Limb (tissue), 2 donors: ENCODE data around the gene APEH.

Experiments
- DNase-seq, 2 donors: peaks; one replicate each; pipeline ENCODE4 v3.0.0-alpha.2; 2016; ENCODE audit errors: extremely low spot score in 2 of 2

The APEH gene

DNA sequence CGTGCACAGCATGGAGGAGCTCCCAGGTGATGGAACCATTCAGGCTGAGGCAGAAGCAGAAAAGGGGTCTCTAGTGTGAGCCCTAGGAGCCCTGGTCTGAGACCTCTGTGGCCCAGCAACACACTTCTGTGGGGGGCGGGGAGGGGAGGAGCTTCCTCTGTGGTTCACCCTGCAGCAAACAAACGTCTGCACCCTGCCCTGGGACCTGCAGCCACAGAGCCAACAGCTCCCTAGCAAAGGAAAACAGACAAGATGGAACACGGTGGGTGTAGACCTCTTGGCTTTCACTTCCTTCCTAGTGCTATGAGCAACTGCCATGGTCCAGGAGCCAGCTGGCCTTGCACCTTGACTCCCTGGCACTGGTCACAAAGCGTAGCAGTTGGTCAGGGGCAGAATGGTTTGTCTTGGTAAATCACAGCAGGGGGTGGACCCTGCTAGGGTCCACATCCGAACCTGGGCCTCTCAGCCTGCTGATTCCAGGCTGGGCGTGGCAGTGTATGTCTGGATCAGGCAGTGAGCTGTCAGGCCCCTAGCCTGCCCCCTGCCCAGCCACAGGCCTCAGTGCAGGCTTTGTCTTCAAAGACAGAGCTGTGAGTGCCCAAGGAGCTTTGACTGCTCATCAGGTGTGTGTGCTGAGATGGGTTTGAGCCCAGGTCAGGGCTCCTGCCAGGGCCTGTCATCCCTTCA lies 38.6 kb downstream of the APEH start:
- peak in 1 of 2 donors; percentile 28 for DNase-seq

DNA sequence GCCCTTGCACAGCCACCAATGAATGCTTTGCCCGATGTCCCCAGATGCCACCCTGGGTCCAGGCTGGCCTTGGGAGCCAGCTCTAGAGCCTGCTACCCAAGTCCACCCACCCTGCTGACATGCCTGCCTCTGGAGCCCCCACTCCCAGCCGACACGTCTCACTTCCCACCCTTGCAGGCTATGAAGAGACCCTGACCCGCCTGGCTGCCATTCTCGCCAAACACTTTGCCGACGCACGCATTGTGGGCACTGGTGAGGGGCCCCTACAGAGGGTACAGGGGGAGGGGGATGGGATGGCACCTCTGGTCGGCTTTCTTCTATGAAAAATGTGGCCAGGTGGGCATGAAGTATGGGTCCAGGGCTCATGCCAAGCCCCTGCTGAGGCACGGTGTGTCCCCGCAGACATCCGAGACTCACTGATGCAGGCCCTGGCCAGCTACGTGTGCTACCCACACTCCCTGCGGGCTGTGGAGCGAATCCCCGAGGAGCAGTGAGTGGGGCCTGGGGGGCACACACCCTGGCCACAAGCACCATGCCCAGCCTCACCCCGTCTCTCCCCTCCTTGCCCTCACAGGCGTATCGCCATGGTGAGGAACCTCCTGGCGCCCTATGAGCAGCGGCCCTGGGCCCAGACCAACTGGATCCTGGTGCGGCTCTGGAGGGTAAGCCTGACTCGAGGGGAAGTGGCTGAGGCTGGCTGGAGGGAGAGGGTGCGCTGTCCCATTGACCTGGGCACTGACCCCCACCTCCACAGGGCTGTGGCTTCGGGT lies 39.4 kb downstream of the APEH start:
- DNase-seq, result no peak

DNA sequence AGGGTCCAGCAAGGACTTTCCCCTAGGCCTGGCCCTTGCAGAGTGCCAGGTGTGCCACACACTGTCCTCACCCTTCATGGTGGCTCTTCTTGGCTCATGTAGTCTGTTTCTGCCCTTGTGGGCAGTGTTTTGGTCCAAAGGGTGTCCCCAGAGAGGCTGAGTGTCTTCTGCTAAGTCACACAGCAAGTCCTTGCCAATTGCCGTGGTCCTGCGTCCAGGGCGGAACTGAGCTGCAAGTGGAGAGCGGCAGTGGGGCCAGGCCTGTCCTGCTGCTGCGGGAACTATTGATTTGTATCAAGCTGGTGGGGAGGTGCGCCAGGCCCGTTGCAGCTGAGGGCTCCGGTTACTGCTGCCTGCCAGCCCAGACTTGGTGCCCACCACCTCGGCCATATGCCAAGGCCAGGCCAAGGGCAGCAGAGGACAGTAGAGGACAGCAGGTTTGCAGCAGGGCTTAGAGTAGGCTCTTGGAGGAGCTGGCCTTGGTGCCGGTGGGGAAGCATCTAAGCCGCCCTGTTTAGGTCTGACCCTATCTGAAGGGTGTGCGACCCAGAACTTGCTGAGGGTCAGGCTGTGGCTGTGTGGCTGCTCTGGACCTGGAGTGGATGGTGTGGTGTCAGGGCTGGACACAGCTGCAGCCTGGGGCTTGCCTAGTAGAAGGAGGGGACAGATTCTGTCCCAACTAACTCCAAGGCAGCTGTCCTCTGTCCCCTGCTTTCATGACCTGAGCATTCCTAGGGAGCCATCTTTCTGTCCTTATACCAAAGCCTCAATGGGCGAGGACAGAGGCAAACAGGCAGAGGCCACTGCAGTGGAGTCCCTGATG lies 40.8 kb downstream of the APEH start:
- no peak for DNase-seq

DNA sequence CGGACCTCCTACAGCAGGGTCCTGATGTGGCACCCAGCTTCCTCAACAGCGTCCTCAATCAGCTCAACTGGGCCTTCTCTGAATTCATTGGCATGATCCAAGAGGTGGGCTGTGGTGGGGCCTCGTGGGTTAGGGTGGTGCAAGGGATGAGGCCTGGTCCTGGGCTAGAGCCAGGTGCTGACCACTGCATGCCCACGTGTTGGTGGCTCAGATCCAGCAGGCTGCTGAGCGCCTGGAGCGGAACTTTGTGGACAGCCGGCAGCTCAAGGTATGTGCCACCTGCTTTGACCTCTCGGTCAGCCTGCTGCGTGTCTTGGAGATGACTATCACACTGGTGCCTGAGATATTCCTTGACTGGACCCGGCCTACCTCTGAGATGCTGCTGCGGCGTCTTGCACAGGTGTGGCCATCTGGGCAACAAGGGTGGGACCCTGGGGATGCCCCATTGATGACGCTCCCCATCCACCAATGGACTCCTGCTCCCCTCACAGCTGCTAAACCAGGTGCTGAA lies 41.5 kb downstream of the APEH start:
- peak in 1 of 2 donors; percentile 27 for DNase-seq

DNA sequence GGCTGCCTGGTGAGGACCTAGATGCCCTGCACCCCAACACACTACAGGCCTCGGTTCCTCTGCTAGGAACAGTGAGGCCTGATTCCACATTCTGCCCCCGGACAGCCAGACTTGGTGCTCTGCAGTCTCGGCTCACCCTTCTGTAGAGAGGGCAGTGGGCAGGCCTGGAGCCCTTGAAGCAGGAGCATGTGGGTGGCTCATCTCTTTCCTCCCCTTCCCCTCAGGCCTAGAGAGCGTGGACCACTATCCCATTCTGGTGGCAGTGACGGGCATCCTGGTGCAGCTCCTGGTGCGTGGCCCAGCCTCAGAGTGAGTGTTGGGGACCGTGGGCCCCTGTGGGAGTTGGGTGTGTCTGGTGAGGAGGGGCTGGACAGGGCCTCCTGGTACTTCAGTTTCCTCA lies 42.0 kb downstream of the APEH start:
- DNase-seq, result no peak

DNA sequence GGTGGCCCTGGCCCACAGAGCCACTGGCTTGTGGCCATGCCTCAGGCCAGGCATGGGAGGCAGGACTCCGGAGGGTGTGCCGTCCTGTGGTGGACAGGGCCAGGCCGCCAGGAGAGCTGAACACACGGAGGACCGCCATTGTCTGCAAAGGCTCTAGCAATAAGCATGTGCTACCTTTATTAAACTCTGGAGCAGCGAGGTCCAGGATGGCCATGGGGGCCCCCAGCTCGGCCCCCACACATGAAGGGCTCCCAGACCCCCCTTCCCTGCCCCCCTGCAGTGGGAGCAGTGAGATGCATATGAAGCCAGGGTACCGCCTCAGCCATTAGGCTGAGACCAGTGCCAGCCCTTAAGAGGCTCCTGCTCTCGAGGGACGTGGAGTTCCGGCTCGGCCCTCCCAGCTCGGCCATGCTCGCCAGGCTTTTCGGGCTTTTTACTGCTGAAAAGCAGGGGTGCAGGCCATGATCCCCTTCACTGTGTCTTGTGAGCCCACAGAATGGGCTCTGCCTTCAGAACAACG lies 42.6 kb downstream of the APEH start:
- DNase-seq, result no peak

DNA sequence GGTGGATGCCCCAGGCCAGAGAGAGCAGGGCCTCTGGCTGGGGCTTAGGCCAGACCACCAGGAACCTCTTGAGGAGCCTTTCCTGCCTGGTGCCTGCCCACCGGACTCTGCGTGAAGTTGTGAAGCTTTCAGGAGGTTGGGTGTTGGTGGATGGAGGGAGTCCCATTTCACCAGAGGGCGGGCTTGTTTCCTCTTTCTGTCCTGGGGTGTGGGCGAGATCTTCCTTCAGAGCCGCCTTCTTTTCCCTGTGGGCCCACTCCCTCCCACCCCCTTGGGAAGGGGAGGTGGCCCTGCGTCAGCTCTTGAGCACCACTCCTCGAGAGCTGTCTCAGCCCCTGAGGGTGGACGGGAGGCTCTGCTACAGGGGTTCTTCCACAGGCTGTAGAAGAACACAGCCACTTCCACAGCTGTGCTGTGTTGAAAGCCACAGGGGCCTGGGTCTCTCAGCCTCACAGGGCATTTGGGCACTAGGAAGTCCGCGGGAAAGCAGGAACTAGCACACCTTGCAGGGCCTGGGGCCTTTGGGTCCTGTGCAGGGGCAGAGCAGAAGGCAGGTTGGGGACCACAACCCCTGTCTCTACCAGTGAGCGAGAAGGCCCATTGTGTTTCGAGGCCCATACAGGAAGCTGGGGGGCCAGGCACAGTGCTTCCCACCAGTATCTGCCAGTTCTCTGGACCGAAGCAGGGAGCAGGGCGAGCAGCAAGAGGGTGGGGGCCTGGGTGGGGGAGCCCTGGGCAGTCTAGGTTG lies 43.2 kb downstream of the APEH start:
- DNase-seq, result no peak

DNA sequence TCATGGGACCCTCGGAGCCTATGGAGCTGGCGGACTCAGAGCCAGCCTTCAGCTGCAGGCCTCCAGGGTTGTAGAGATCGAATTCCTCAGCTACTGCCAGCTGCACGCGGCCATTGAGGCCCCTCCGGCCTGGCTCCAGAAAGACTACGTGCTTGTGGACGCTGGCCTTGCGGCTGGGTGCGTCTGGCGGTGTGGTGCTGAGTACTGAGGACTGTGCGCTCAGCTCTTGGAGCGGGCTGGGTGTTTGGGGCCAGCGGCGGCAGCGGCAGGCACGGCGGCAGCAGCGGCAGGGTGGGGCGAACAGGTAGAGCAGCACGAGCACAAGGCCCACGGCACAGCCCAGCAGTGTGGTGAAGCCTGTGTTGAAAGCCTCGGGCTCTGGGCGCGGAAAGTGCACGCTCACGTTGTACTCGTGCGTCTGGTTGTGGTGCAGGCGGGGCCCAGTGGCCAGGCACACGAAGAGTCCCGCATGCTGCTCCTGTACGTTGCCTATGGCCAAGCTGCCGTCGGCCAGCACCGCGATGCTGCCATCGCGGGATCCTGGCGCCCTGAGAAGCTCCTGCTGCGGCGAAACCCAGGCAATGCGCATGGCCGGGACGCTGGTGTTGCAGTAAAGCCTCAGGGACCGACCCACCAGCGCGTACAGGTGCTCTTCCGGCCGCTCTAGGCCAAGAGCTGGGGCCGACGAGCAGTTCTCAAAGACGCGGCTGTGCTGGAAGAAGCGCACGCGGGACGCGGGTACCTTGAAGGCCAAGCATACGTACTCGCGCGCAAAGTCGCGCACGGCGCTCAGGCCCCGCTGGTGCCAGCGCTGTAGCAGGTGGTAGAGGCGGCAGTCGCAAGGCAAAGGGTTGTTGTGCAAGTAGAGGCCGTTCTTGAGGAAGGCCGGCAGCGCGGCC lies 44.1 kb downstream of the APEH start:
- no peak for DNase-seq

DNA sequence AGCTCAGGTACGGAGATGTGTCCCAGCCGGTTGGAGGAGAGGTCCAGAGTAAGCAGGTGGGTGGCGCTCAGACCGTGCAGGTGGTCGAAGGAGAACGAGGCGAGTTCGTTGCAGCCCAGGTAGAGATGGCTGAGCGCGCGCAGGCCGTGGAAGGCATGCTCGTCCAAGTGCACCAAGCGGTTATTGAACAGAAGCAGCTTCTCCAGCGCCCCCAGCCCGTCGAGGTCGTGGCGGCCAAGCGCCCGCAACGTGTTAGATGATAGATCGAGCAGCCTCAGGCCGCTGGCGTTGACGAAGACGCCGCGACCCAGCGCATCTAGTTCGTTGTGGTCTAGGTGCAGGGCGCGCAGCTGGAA lies 44.7 kb downstream of the APEH start:
- no peak for DNase-seq

DNA sequence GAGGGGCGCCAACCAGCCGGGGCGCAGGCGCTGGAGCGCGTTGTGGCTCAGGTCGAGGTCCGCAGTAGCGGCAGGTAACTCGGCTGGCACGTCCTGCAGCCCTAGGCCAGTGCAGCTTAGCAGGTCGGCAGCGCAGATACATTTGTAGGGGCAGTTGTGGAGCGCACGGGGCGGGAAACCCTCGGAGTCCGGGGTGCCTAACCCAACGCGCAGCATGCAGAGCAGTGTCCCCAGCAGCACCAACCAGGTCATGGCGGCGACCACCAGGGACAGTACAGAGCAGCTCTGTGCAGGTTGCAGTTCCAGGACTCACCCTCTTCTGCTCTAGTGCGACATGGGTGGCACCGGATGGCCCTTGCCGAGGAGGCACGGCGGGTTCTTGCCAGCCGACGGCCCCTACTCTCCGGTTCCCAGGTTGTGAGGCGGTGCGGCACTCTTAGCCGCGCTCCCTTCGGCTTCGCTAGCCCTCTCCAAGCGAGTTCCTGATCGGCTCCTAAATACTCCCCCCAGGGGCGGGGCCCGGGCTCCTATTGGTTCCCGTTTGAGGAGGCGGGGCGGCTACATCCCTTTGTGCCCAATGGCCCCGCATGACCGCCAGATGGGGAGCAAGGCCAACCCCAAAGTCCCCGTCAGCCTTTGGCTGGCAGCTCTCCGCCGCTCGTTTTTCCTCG lies 45.2 kb downstream of the APEH start, which contains the start of gene AMIGO3:
Gene AMIGO3 (minus strand): TSS at position 471 of the 671 bp plus-strand sequence. CDS start 219 bp downstream, at position 252.
- peak; percentile 91 to 94 for DNase-seq

DNA sequence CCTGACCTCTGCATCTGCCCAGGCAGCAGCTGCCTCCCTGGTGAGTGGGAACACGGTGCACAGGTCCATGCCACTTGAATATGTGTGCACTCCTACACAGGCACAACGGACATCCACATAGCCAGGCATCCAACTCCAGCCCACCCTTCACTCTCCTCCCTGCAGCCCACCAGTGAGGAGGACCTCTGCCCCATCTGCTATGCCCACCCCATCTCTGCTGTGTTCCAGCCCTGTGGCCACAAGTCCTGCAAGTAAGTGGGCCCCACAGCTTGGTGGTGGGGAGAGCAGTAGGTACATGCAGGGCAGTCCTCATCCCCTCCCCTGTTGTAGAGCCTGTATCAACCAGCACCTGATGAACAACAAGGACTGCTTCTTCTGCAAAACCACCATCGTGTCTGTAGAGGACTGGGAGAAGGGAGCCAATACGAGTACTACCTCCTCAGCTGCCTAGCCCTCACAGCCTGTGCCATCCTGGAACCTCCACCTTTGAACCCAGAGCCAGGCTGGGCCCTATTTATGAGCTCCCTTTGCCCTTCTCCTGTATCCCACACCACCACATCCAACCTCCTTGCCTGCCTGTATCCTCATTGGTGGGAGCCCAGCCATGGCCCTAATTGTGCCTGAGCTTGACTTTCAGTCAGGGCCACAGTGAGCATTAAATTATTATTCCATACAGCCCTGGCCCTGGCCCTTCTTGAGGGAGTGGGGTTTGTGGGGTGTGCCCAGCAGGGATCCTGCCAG lies 46.9 kb downstream of the APEH start:
- DNase-seq, result no peak

DNA sequence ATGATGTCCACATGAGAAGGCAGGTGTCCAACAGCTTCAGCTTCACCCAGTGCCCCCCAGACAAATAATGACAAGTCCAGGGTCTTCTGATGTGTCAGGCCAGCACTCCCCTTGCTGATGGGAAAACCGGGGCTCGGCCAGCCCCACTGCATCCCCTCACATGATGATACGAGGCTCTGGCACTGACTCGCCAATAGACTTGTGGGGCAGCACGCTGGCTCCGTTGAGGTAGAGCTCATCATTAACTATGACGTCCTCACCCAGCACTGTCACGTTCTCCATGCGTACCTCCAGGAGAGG lies 47.4 kb downstream of the APEH start:
- no peak for DNase-seq

DNA sequence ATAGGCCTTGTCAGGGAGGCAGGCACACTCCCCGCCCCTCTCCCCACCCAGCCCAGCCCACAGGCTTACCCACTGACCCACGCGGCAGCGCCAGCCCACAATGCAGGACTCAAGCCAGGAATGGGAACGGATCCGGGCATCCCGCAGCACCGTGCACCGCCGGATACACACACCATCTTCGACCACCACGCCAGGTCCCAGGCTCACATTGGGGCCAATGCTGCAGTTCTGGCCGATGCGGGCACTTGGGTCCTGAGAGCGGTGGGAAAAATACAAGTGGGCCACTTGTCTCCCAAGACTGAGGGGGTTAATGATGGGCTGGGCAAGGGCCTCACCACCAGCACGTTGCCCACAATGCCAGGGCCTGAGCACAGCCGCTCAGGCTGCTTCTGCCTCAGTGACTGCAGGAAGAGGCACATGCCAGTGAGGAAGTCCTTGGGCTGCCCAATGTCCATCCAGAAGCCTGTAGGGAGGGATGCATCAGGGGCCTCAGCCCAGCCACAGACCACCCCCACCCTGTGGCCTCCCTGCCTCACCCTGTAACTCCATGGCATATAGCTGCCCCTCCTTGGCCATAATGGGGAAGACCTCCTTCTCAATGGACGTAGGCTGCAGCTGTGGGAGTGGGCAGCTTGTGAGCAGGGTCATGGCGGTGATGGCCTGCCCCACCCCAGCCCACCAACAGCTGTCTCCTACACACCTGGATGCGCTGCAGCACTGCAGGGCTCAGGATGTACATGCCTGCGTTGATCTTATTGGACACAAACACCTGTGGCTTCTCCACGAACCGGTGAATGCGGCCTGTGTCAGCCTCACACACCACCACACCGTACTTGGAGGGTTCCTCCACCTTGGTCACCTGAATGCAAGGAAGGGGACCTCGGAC lies 48.0 kb downstream of the APEH start:
- DNase-seq, result no peak

DNA sequence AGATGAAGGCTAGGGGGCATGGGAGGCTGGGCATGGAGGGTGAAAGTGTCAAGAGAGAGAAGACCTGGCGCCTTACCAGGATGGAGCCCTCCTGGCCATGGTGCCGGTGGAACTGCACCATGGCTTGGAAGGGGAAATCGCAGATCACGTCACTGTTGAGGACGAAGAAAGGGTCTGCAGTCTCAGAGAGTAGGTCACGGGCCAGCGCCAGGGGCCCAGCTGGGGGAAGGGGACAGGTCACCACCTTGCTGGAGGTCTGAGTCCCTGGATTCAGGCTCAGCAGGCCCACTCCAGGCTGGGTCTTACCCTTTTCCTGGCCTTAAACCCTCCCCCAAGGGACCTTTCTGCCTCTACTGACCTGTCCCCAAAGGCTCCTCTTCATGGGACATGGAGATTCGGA lies 48.7 kb downstream of the APEH start:
- peak in 1 of 2 donors; percentile 38 for DNase-seq

DNA sequence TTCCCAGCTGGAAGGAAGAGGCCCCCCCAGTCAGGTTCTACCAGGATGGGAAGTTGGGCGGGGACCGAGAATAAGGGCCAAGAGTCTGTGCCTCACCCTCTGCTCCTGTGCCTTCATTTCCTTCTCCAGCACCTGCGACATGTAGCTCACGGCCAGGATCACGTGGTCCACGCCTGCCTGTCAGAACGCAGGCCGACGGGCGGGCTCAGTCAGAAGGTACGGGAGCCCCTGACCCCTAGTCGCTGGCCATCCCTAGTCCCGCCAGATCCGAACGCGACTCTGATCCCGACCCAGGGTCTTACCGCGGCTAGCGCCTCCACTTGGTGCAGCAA lies 49.1 kb downstream of the APEH start:
- DNase-seq, result no peak

DNA sequence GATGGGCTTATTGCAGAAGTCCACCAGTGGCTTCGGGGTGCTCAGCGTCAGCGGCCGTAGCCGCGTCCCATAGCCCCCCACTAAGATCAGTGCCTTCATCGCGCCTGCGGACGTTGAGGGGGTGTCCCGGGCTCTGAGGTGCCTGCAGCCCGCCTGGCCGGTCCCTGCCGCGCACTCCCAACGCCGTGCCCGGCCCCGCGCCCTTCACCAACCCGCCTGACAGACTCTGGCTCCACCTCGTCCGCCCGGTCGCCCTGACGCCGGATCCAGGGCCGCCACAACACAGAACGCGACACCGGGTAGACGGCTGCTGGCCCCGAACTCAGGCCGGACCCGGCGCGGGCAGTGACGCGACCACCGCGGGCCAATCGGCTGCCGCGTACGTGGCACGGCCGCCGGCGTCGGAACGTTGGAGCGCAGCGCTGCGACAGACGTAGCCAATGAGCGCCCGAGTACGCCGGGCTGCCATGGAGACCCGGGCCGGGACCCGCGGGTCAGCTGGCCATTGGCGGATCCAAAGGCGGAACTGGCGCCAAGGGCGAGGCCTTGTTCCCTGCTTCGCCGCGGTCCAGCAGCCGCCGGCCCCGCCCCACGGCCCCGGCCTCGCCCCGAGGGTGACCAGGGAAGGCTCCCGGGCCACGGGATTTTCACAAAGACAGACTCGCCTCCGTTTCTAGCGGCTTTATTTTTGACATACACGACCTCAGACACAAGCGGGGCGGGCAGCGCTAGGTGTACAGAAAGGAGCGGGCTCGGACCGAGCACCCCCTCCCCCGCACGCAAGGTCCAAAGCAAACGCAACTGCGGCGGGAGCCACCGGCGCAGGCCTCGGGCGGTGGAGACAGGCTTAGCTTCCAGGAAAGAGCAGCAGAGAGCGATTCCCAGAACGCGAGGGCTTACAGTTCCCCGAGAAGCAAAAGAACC lies 49.7 kb downstream of the APEH start, which contains the start of gene GMPPB:
Gene GMPPB (minus strand): TSS at position 324 of the 924 bp plus-strand sequence. CDS start 225 bp downstream, at position 99.
- DNase-seq, result peak; percentile 96 to 97

DNA sequence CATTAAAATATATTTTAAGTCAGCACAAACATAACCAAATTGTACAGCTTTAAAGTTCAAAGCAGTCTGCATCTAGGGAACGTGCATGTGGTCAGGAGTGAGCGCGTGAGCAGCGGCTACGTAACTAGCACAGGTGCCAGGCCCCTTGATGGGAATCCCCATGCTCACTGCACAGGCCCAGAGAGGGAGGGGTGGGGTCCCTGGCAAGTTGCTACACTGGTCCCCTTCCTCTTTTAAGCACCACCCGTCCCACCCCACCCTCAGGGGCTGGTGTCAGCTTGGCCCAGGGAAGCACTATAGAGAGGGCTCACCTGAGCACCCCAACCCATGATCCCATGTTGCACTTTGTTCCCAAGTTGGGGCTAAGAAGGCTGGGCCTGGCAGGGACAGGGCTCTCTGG lies 50.4 kb downstream of the APEH start:
- DNase-seq, result peak in 1 of 2 donors; percentile 45
